Kidney epithelial cell (primary cell): ENCODE measurements around the gene FXYD4. TPM values are rescaled to one million over a fixed set of nuclear protein-coding genes. Genes with fewer than 3 reads are reported as not detected.

Source experiments
- DNase-seq: peaks from one replicate; pipeline ENCODE4 v3.0.0-alpha.2; 2010; ENCODE audit warnings: low read depth
- H3K27me3 ChIP-seq: 2 replicates; pipeline ENCODE4 v1.6.0; 2011; ENCODE audit warnings: low read length; ENCODE audit not compliant: control insufficient read depth, insufficient read depth
- H3K36me3 ChIP-seq: 2 replicates; pipeline ENCODE4 v1.5.1; 2011; ENCODE audit warnings: low read length; ENCODE audit not compliant: control insufficient read depth, insufficient read depth
- H3K4me3 ChIP-seq: 2 replicates; pipeline ENCODE4 v1.5.1; 2011; ENCODE audit warnings: low read depth, mild to moderate bottlenecking, control low read depth, low read length
- CTCF ChIP-seq: IDR thresholded peaks from 2 replicates; pipeline ENCODE4 v1.5.1; 2011; ENCODE audit warnings: mild to moderate bottlenecking, moderate library complexity, low read length, control low read depth, inconsistent platforms; ENCODE audit not compliant: insufficient read depth, poor library complexity, severe bottlenecking
- total RNA-seq: library from RNA; depleted of rRNA; stranded (reverse); fragments of >200 nt; gene quantifications from 2 replicates; pipeline ENCODE4 v1.2.3, GENCODE V29; 2015

FXYD4 gene
- total RNA-seq, 1 donor from 2014 or later = not detected

DNA sequence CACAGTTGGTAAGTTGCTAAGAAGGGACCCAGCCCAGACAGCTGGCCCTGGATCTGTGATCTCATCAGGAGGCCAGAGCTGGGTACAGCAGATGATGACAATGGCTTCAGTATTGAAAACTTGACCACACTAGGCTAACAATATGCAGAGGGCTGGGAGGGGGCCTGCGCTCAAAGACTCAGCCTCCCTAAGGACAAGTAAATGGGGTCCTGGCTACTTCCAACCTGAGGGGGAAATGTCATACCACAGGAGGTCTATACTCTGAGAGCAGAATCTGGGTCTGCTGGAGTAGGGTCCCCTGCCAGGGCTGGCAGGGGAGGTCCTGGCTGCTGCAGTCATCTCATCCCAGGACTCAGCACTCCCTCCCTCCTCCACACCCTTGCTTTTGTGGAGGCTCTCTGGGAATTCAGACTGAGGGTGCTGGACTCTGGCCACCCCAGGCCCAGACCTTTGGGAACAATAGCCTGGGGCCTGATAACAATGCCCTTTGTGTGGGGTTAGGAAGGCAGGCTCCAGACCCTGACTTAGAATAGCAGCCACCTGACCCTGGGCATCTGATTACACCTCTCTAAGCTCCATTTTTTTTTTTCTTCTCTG is 1.4 kb downstream of the FXYD4 start:
- no peaks in the 10 kb centered on the region for H3K36me3 ChIP-seq
- peaks cover 2% of the 10 kb centered on the region for H3K27me3 ChIP-seq
- no peak for DNase-seq
- no peak overlapping the region for H3K4me3 ChIP-seq
- TF ChIP-seq CTCF = no peak

GRCh38 chr10:43373461-43373860 is 2.0 kb downstream of the FXYD4 start:
- TF ChIP-seq CTCF = no peak
- no peak overlapping the region for H3K4me3 ChIP-seq
- no peaks in the 10 kb centered on the region for H3K36me3 ChIP-seq
- no peak for DNase-seq
- H3K27me3 ChIP-seq = peaks cover 2% of the 10 kb centered on the region

- DNase-seq = no peak
- H3K27me3 ChIP-seq = peaks cover 2% of the 10 kb centered on the region
- no peak overlapping the region for H3K4me3 ChIP-seq
- TF ChIP-seq CTCF = no peak
- no peaks in the 10 kb centered on the region for H3K36me3 ChIP-seq
Observed at GRCh38 chr10:43374194-43374593, 2.8 kb downstream of the FXYD4 start.

DNA sequence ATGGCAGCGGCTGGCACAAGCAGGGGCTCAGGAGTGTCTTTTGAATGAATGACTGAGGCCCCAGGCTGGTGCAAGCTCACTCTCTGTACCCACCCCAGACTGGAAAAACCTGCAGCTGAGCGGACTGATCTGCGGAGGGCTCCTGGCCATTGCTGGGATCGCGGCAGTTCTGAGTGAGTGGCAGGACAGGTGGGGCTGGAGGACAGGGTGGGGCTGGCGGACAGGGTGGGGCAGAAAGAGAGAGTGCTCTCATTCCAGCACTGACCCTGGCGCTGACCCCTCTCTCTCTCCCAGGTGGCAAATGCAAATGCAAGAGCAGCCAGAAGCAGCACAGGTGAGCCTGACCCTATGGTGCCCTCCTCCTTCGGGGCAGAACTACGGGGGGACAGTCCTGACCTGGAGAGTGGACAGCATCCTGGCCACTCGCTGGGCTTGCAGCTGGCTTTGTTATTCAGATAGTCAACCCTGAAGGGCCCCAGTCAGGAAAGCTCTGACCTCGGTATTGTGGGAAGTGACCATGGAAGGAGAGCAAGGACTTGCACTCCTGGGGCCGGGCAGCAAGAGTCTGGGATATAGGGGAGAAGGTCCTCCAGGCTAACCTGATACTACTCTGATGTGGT is 4.1 kb downstream of the FXYD4 start:
- Histone ChIP-seq H3K4me3 (no peak overlapping the region), H3K27me3 (peaks cover 2% of the 10 kb centered on the region), H3K36me3 (no peaks in the 10 kb centered on the region)
- DNase-seq = no peak
- no peak for TF ChIP-seq CTCF

DNA sequence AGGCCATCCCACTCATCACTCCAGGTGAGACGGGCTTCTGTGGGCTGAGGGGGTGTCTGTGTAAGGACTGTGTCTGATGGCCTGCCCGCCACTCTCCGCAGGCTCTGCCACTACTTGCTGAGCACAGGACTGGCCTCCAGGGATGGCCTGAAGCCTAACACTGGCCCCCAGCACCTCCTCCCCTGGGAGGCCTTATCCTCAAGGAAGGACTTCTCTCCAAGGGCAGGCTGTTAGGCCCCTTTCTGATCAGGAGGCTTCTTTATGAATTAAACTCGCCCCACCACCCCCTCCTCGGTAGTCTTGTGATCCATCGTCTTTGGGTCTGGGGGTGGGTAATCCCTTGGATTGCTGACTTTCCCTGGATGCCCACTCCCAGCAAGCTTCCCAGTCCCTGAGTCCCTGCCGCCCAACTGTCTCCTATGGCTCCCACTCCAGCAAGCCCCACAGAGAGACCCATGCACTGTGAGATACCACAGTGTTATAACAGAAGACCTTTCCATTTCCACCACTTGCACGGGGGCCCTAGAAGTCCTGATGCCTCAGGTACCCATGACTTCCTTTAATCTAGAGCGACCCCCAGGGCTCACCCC is 4.7 kb downstream of the FXYD4 start:
- no peak for TF ChIP-seq CTCF
- Histone ChIP-seq H3K36me3 (no peaks in the 10 kb centered on the region), H3K4me3 (no peak overlapping the region), H3K27me3 (peaks cover 2% of the 10 kb centered on the region)
- DNase-seq = no peak

- no peak for TF ChIP-seq CTCF
- no peaks in the 10 kb centered on the region for H3K36me3 ChIP-seq
- H3K27me3 ChIP-seq = peaks cover 2% of the 10 kb centered on the region
- no peak overlapping the region for H3K4me3 ChIP-seq
- no peak for DNase-seq
Observed at GRCh38 chr10:43376828-43377423, 5.5 kb downstream of the FXYD4 start.
